A673 (cell line): ENCODE measurements around the gene NAV2.

Experiments used
- EZH2 ChIP-seq: fragments of 200-600 bp; sonication (generic); IDR thresholded peaks from 2 replicates; pipeline ENCODE4 v1.6.1; 2017; ENCODE audit warnings: borderline replicate concordance, low read depth, mild to moderate bottlenecking, mixed read lengths, antibody characterized with exemption, low read length; ENCODE audit not compliant: poor library complexity, severe bottlenecking
- TF ChIP-seq, protein P1 (sequence below): fragments of 300-800, 200-600 bp; sonication (generic); conservative IDR thresholded peaks from 2 replicates; pipeline ENCODE4 v1.5.1; 2017; ENCODE audit warnings: low read depth, mild to moderate bottlenecking, antibody characterized with exemption, low read length, moderate library complexity, mixed read lengths

DNA sequence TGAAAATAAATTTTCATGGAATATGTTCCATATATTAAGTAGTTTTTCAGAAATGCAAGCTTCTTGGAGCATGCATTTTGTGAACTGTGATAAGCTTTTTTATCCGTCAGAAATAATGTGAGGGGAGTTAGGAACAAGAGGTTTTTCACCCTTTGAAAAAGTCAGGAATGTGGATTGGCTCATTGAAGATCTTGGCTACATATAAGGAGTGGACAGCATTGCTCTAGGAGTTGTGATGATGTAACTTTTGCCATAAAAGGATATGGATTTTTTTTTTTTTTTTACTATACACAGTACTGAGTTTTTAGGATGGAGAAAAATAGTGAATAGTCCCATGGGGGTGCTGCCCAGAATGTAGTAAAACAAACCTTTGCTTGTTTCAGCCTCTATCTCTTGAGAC lies 180.2 kb downstream of the NAV2 start:
- TF ChIP-seq, protein P1, sequence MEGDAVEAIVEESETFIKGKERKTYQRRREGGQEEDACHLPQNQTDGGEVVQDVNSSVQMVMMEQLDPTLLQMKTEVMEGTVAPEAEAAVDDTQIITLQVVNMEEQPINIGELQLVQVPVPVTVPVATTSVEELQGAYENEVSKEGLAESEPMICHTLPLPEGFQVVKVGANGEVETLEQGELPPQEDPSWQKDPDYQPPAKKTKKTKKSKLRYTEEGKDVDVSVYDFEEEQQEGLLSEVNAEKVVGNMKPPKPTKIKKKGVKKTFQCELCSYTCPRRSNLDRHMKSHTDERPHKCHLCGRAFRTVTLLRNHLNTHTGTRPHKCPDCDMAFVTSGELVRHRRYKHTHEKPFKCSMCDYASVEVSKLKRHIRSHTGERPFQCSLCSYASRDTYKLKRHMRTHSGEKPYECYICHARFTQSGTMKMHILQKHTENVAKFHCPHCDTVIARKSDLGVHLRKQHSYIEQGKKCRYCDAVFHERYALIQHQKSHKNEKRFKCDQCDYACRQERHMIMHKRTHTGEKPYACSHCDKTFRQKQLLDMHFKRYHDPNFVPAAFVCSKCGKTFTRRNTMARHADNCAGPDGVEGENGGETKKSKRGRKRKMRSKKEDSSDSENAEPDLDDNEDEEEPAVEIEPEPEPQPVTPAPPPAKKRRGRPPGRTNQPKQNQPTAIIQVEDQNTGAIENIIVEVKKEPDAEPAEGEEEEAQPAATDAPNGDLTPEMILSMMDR: no peak
- no peak for TF ChIP-seq EZH2
